ENCODE results near the gene FSHR. TPM values are rescaled to one million over a fixed set of nuclear protein-coding genes. Genes with fewer than 3 reads are reported as not detected.

FSHR gene
- total RNA-seq, 1 experiment from 2014 or later, result not detected

DNA sequence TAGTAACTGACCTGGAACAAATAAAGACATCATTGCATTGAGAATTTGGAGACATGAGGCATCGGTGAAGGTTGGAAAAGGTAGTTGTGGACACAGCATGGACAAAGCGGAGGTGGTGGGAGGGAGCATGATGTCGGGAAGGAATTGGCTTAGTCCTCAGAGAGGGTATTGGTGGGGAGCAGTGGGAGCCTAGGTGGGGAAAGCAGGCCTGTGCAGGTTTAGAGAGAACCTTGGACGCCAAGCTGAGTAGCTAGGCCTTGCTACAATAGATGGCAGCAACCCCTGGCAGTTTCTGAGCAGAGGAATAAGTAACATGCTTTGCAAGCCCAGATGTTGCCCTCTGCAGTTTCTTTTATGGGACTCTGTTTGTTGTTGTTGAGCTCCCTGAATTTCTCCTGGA lies 221.6 kb downstream of the FSHR start:
- no peaks in the 10 kb centered on the region for H3K9me2 ChIP-seq (ENCODE audit: insufficient read depth)
- no peaks in the 10 kb centered on the region for H3K9me3 ChIP-seq (ENCODE audit: insufficient read depth, low read depth)
- no peaks in the 10 kb centered on the region for H3K36me3 ChIP-seq (ENCODE audit: low read depth)
- no peak overlapping the region for H3K4me3 ChIP-seq
- intact Hi-C loops (cut with micrococcal nuclease; ENCODE audit: unreplicated experiment), result no loop called here
- no peak overlapping the region for H2AFZ ChIP-seq
- peaks cover 13% of the 10 kb centered on the region; the same call in 1 of the 2 replicates for H3K27me3 ChIP-seq (ENCODE audit: insufficient read depth, low read depth)
- no TSS peak for BruUV-seq (replicated peaks)
- H3K79me2 ChIP-seq (ENCODE audit: low read depth), result no peaks in the 10 kb centered on the region
- TF ChIP-seq, protein P1, sequence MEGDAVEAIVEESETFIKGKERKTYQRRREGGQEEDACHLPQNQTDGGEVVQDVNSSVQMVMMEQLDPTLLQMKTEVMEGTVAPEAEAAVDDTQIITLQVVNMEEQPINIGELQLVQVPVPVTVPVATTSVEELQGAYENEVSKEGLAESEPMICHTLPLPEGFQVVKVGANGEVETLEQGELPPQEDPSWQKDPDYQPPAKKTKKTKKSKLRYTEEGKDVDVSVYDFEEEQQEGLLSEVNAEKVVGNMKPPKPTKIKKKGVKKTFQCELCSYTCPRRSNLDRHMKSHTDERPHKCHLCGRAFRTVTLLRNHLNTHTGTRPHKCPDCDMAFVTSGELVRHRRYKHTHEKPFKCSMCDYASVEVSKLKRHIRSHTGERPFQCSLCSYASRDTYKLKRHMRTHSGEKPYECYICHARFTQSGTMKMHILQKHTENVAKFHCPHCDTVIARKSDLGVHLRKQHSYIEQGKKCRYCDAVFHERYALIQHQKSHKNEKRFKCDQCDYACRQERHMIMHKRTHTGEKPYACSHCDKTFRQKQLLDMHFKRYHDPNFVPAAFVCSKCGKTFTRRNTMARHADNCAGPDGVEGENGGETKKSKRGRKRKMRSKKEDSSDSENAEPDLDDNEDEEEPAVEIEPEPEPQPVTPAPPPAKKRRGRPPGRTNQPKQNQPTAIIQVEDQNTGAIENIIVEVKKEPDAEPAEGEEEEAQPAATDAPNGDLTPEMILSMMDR (conservative IDR thresholded peaks at IDR 0.05), result no peak
- TF ChIP-seq EZH2 (IDR thresholded peaks at IDR 0.05; ENCODE audit: low read depth), result no peak
- no peak overlapping the region for H3K27ac ChIP-seq
- no peak for DNase-seq
- H3F3A ChIP-seq (ENCODE audit: insufficient read depth, low read depth), result no peaks in the 10 kb centered on the region
- ChIA-PET POLR2A (ENCODE audit: unreplicated experiment) (no interaction called here), CTCF (no interaction called here)
- H3K4me1 ChIP-seq (replicated peaks; ENCODE audit: insufficient read depth), result no peaks in the 10 kb centered on the region
- H4K20me1 ChIP-seq (ENCODE audit: insufficient read depth), result no peaks in the 10 kb centered on the region
- no peak overlapping the region for H3K4me2 ChIP-seq

DNA sequence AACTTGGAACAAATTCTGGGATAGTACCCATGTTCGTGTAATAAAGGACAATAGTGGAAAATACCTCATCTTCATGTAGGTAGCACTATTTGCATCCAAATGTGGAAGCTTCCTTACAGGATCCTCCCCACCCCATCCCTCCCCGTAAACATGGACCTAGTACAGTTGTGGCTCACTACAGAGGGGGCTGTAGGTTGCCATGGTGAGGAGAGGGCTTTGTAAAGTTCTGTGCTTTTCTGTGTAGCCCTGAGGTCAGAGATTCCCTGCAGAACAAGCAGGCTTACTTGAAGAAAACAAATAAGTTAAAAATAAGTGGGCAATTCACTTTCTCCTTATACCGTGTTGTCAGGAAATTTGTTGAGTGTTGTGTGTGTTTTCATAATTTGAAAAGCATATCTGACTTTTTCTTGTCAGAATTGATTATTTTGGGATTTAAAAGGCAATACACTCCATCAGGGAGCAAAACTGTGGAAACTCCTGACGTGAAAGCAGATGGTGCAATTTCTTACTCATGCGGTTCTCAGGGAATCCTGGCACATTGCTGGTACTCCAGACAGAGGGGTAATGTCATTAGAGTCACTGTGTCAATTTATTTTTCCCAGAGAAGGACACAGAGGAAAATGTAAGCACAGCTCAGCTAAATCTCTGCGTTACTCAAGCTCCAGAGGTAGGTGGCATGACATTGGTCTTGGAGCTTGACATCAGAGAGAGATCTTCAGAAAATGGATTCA lies 224.6 kb downstream of the FSHR start:
- no peak for DNase-seq
- Histone ChIP-seq H3K4me2 (no peak overlapping the region), H3F3A (ENCODE audit: insufficient read depth, low read depth) (no peaks in the 10 kb centered on the region), H3K27me3 (ENCODE audit: insufficient read depth, low read depth) (peaks cover 6% of the 10 kb centered on the region; the same call in 1 of the 2 replicates), H3K9me3 (ENCODE audit: insufficient read depth, low read depth) (no peaks in the 10 kb centered on the region), H3K4me3 (no peak overlapping the region), H3K36me3 (ENCODE audit: low read depth) (no peaks in the 10 kb centered on the region), H3K4me1 (replicated peaks; ENCODE audit: insufficient read depth) (no peaks in the 10 kb centered on the region), H3K9me2 (ENCODE audit: insufficient read depth) (no peaks in the 10 kb centered on the region), H4K20me1 (ENCODE audit: insufficient read depth) (no peaks in the 10 kb centered on the region), H2AFZ (no peak overlapping the region), H3K79me2 (ENCODE audit: low read depth) (no peaks in the 10 kb centered on the region), H3K27ac (no peak overlapping the region)
- CTCF ChIA-PET, result no interaction called here
- intact Hi-C loops (cut with micrococcal nuclease; ENCODE audit: unreplicated experiment), result no loop called here
- TF ChIP-seq EZH2 (IDR thresholded peaks at IDR 0.05; ENCODE audit: low read depth), result no peak
- POLR2A ChIA-PET (ENCODE audit: unreplicated experiment), result no interaction called here
- no TSS peak for BruUV-seq (replicated peaks)

DNA sequence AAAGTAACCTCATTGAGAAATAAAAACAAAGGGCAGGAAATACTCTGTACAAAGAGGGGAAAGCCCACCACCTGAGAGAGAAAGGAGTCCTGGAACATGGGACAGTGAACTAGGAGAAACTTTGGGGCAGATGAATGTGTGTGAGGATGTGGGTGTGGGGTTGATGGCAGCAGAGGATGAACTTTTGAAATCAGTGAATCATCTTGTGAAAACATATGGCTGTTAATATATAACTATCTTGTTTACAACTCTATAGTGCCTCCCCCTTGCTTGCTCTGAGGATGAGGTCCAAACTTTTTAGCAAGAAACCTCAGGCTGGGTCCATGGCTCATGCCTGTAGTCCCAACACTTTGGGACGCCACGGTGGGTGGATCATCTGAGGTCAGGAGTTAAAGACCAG lies 227.0 kb downstream of the FSHR start:
- no peak overlapping the region for H2AFZ ChIP-seq
- no peaks in the 10 kb centered on the region for H3K36me3 ChIP-seq (ENCODE audit: low read depth)
- BruUV-seq (replicated peaks), result no TSS peak
- H3K27ac ChIP-seq, result no peak overlapping the region
- DNase-seq, result no peak
- H3F3A ChIP-seq (ENCODE audit: insufficient read depth, low read depth), result no peaks in the 10 kb centered on the region
- no peaks in the 10 kb centered on the region for H3K4me1 ChIP-seq (replicated peaks; ENCODE audit: insufficient read depth)
- H3K79me2 ChIP-seq (ENCODE audit: low read depth), result no peaks in the 10 kb centered on the region
- no peaks in the 10 kb centered on the region for H3K9me2 ChIP-seq (ENCODE audit: insufficient read depth)
- no peak overlapping the region for H3K4me3 ChIP-seq
- TF ChIP-seq, protein P1 (conservative IDR thresholded peaks at IDR 0.05), result no peak
- TF ChIP-seq EZH2 (IDR thresholded peaks at IDR 0.05; ENCODE audit: low read depth), result no peak
- H4K20me1 ChIP-seq (ENCODE audit: insufficient read depth), result no peaks in the 10 kb centered on the region
- 0 out of 2 replicates have a peak, but pooled peaks cover 6% of the 10 kb centered on the region for H3K27me3 ChIP-seq (ENCODE audit: insufficient read depth, low read depth)
- ChIA-PET POLR2A (ENCODE audit: unreplicated experiment) (no interaction called here), CTCF (no interaction called here)
- no peaks in the 10 kb centered on the region for H3K9me3 ChIP-seq (ENCODE audit: insufficient read depth, low read depth)
- H3K4me2 ChIP-seq, result no peak overlapping the region
- intact Hi-C loops (cut with micrococcal nuclease; ENCODE audit: unreplicated experiment), result no loop called here

DNA sequence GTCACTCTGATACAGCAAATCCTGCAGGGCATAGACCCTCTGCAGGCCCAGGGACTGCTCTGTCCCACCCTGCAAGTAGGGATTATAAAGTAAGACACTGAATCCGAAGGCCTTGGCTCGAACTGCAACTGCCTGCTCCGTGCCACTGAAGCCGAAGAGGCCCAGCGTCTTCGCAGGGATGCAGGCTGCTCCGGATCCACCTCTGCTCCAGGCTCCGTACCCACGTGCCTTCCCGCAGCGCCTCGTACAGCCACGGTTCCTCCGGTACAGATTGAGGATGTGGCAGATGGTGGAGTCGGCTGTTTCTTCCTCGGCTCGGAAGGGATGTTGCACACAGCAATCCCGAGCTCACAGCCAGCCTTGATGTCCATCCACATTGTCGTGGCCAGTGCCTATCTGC lies 238.4 kb downstream of the FSHR start:
- Histone ChIP-seq H3K4me2 (no peak overlapping the region), H3K79me2 (ENCODE audit: low read depth) (no peaks in the 10 kb centered on the region), H4K20me1 (ENCODE audit: insufficient read depth) (no peaks in the 10 kb centered on the region), H3K9me2 (ENCODE audit: insufficient read depth) (no peaks in the 10 kb centered on the region), H3K36me3 (ENCODE audit: low read depth) (no peaks in the 10 kb centered on the region), H3K4me3 (no peak overlapping the region), H2AFZ (no peak overlapping the region; the same call in 1 of the 2 replicates), H3F3A (ENCODE audit: insufficient read depth, low read depth) (no peaks in the 10 kb centered on the region), H3K27me3 (ENCODE audit: insufficient read depth, low read depth) (peaks cover 25% of the 10 kb centered on the region; the same call in 1 of the 2 replicates), H3K9me3 (ENCODE audit: insufficient read depth, low read depth) (no peaks in the 10 kb centered on the region), H3K4me1 (replicated peaks; ENCODE audit: insufficient read depth) (no peaks in the 10 kb centered on the region), H3K27ac (no peak overlapping the region)
- intact Hi-C loops (cut with micrococcal nuclease; ENCODE audit: unreplicated experiment), result no loop called here
- TF ChIP-seq, protein P1 (conservative IDR thresholded peaks at IDR 0.05), result no peak
- TF ChIP-seq EZH2 (IDR thresholded peaks at IDR 0.05; ENCODE audit: low read depth), result no peak
- POLR2A ChIA-PET (ENCODE audit: unreplicated experiment), result no interaction called here
- no peak for DNase-seq
- CTCF ChIA-PET, result no interaction called here
- no TSS peak for BruUV-seq (replicated peaks)

Measured in PC-9 (cell line).